Kidney capillary endothelial cell (primary cell): ENCODE data around the gene LSM14B.
"Not testable (repeated sequence)": the region's sequence is repeated elsewhere in the genome, so short reads cannot be mapped to it uniquely, and the experiment has no call there.

Experiments used
- DNase-seq: peaks from one replicate; pipeline ENCODE4 v3.0.0-alpha.2; 2018; ENCODE audit warnings: low spot score

Gene LSM14B

GRCh38 chr20:62147125-62147524 is 24.9 kb downstream of the LSM14B start:
- DNase-seq, result no peak

DNA sequence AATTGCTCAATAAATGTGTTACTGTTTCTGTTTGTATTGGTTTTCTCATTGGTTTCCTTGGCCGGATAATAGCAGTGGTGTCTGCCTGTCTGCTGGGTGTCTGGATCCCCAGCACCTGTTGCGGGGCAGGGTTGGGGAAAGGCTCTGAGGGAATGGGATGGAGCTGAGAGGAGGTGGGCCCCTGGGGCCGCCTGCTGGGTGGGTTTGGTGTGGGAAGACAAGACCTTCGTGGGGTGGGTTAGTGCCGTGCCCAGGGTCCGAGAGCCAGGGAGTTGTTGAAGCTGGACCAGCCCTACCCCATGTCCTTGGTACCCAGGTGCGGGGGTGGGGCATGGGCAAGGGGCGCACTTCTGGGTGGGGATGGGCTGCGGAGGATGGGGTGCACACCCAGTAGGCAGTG is 25.3 kb downstream of the LSM14B start:
- DNase-seq, result no peak

GRCh38 chr20:62148383-62148782 is 26.1 kb downstream of the LSM14B start:
- not testable (repeated sequence) for DNase-seq

DNA sequence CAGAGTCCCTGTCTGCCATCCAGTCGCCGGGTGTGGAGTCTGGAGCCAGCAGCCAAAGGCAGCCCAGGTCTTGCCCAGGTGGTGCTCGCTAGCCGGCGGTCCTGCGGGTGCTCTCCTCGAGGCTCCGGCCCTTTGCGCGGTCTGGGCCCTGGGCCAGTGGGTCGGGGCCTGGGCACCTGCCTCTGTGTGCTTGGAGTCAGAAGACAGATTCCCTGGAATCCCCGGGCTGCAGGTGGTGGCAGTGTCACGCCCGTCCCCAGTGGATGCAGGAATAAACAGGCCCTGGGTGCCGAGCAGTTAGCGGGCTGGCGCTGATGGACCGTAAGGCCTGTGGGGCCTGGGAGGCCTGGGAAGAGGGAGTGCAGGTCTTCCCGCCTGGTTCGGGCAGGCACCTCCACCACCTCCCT is 26.6 kb downstream of the LSM14B start:
- no peak for DNase-seq

DNA sequence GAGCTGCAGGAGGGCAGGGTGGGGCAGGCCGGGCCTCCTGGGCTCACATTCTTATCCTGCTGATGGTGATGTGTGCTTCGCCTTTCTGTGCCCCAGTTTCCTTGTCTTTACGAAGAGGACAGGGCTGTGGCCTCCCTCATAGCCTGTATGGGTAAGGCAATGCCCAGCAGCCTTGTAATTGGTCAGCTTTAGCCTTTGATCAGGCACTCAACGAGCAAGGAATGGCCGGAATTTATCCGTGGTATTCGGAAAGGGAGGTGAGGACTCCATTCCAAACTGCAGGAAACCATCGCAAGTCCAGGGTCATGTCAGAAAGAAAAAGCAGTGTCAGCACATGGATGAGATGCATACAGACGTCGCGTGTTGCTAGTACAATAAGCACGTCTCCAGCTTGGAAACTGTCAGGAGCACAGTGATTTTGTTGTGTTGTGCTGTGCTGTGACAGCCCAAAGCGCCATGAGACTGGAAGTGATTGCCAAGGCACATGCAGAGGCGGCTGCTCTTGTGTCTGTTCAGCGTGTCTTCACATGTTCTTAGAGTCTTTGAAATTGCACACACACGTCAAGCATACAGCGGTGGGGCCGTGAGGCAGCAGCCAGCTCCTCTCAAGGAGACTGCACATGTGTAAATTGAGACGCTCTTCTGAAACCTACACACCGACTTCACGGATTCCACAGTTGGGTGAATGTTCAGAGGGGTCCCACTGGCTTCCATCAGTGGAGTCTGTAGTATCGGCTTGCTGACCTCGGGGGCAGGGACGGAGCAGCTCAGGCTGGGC is 27.4 kb downstream of the LSM14B start:
- no peak for DNase-seq

- no peak for DNase-seq
Measured at GRCh38 chr20:62150310-62150575, 28.0 kb downstream of the LSM14B start.

GRCh38 chr20:62151225-62151624 is 28.9 kb downstream of the LSM14B start:
- no peak for DNase-seq

- DNase-seq, result no peak
Measured at GRCh38 chr20:62151835-62152364, 29.6 kb downstream of the LSM14B start.

DNA sequence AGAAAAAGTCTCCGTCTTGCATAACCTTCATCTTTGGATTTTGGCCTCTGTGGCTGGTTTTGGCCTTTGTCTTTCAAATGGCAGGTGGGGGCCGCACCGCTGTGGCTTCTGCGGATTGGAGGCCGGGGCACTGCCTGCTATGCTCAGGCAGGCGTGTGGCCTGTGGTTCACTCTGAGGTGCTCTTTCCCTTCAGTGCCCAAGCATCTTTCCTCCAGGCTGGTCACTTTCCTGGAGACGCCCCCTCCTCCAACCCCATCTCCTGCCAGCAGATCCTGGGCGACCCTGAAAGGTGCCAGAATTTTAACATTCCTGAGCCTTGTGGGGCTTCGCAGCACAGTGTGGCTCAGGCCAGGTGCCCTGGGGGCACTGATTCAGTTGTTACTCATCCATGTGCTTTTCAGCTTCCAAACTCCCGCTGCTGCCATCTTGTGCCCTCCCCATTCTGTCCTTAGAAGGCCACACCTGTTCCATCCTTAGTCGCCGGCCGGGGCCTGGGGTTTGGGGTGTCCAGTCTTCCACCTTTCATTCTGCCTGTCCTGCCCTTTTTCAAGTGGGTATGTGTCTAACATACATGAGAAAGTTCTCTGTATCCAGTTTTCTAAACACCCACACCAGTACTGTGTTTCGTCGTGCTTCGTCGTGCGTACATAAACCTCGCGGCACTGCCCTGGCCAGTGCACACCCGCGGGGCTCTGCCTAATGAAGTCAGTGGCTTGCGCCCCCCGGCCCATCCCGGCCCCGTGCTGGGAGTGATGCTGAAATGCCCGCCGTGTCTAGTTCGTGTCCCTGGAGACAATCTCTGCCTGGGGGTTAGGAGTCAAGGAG is 33.4 kb downstream of the LSM14B start:
- DNase-seq, result no peak

GRCh38 chr20:62156254-62156556 is 33.9 kb downstream of the LSM14B start:
- DNase-seq, result no peak

DNA sequence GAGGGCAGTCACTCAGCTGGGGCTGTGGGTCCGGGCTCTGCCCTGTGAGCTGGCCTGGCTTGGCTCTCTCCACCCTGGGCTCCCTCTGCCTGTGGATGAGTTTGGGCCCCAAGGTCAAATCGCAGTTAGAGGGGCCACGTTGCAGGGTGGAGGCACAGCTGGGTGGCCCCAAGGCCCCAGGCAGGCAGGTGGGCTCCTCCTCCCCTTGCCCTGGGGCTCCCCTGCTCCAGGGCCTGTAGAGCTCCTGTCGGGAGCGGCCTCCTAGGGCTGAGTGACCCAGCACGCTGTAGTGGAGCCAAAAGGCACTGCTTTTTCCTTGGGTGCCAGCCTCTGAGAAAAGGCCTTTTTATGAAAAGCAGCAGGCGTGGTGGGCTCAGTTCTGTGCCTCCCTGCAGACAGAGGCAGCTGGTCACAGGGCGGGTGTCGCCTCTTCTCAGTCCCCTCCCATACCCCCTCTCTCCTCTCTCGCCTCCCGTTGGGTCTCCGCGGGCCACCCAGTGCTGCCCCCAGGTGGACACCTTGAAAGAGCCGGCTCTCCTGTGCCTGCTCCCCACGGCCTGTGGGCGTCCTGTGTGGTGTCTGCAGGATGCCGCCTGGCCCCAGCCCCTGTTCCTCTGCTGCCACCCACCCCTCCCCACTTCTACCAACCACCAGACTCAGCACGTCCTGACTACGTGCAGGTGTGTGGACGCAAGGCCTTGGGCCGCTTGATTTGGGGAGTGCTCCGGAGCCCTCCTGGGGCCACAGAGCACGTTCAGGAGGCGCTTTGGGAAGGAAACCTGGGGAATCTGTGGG is 34.5 kb downstream of the LSM14B start:
- DNase-seq, result no peak

DNA sequence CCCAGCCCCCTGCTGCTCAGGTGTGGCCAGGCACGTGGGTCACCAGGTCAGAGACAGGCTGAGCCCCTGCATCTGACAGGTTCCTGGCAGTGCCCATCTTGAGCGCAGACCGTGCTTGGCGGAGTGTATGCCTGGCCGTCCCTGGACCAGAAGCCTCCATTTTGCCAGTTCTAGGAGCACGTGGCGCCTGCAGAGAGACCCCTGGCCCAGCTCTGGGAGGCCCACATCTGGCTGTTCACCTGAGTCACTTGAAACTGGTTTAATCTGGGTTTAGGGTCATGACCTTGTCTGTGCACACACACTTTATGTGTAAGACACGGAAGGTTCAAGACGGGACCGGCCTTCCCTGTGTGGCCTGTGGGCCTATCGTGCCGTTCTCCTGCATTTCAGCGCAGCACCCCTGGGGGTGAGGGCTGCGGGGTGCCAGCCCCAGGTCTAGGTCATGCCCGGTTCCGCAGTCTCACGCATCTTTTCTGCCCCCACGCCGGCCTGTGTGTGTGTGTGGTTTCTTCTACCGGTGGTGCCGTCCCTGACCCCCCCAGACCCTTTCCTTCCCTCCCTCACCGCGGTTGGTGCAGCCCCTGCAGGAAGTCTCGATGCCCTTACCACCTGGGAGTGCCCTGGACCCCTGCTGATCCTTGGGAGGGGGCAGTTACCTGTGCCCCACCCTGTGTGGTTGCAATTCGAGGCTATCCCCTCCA is 35.3 kb downstream of the LSM14B start:
- DNase-seq, result no peak

DNA sequence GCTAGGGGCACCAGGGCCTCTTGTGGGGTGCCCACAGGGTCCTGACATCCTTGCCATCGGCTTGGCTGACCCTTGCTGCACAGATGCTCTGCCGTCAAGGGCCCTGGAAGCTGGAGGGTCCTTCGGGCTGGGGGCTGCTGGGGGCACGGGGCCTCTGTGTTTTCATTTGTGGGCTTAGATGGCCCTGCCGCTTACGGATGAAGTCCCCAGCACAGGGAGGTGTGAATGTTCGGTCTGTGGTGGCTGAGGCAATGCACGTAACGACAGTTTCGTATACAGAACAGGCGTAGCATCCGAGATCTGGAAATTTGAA is 35.8 kb downstream of the LSM14B start:
- no peak for DNase-seq

DNA sequence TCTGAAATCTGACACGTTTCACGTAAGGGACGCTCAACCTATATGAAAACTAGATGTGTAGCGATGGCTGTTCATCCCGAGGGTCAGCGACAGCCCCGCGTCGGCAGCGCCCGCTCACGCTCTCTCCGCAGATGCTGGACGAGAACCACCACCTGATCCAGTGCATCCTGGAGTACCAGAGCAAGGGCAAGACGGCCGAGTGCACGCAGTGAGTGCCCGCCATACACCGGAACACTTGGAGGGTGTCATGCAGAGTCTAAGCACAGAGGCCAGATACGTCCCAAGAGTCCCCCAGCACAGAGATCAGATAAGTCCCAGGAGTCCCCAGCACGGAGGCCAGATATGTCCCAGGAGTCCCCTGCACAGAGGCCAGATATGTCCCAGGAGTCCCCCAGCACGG is 36.3 kb downstream of the LSM14B start:
- DNase-seq, result no peak

- DNase-seq, result no peak
Measured at GRCh38 chr20:62159052-62159451, 36.8 kb downstream of the LSM14B start.

DNA sequence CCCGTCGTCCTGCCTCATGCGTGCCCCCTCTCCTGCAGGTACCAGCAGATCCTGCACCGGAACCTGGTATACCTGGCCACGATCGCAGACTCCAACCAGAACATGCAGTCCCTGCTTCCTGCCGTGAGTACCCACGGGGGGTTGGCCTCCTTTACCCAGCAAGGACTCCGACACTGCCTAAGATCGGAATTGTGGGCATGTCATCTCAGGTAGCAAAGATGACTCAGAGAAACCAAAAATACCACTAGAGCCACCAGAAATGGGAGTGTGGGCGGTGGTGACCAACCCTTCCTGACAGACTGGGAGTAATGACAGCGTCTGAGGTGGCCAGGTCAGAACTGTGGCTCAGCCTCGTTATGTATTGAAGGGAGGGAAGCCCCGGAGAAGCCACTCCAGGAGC is 37.6 kb downstream of the LSM14B start:
- DNase-seq, result no peak

- DNase-seq, result no peak
Measured at GRCh38 chr20:62160253-62160652, 38.0 kb downstream of the LSM14B start.

DNA sequence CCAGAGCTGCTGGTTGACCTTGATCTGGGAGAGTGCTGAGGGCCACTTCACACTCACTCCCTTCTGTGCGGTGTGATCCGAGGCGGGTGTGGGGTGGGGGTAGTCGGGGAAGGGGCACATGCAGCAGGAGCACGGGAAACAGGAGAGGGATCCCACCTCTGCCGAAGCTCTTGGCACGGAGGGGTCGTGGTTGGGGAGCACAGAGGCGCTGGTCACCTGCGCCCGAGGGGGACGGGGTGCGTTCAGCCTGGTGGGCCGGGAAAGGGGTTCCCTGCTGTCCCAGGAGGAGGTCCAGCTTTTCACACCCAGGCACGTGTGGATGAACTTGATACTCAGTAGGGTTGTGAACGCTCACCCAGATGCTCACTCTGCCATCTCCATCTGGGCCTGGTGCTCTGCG is 38.6 kb downstream of the LSM14B start:
- no peak for DNase-seq

- DNase-seq, result no peak
Measured at GRCh38 chr20:62161347-62161746, 39.1 kb downstream of the LSM14B start.

DNA sequence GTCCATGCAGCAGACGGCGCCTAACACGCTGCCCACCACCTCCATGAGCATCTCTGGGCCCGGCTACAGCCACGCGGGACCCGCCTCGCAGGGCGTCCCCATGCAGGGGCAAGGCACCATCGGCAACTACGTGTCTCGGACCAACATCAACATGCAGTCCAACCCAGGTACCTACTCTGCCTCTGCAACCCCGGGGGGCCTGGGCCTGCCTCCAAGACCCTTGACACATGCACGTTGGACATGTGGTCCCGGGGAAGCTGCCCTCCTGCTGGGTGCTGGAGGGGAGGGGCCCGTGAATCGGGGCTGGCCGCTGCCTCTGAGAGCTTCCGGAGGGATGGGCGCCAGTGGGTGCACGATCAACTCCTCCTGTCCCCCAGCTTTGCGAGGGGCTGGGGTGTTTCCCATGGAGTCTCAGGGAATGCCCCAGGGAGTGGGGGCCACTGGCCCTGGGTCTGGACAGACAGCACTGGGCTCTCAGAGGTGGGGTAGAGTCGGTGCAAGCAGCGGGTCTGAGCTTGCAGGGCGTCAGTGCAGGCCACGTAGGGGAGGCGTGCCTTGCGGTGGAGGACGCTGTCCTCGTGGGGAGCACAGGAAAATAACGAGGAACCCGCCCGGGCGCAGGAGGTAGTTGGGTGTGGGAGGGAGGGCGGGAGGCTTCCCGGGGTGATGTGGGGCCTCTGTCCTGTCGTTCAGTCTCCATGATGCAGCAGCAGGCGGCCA is 40.6 kb downstream of the LSM14B start:
- DNase-seq, result no peak

DNA sequence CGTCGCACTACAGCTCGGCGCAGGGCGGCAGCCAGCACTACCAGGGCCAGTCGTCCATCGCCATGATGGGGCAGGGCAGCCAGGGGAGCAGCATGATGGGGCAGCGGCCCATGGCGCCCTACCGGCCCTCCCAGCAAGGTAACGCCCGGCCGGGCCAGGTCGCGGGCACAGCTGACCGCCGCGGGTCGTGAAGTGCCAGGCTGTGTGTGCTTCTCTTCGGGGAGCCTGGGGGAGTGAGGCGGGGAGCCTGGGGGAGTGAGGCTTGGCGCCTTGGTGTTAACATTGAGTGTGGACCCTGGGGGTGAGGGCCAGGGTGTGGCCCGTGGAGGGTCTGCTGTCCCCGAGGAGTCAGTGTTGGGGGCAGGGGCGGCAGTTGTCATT is 41.2 kb downstream of the LSM14B start:
- no peak for DNase-seq
